ENCODE measurements around the gene RBPJL.

GRCh38 chr20:45282700-45283550 lies 23.7 kb upstream of the RBPJL start:
- TF ChIP-seq CTCF (conservative IDR thresholded peaks at IDR 0.05; ENCODE audit: low read depth, low read length) (no peak), EZH2 (IDR thresholded peaks at IDR 0.05; ENCODE audit: low read length, unreplicated experiment) (no peak)
